ENCODE results near the gene EPB42. TPM values are rescaled to one million over a fixed set of nuclear protein-coding genes. Genes with fewer than 3 reads are reported as not detected.

Gene EPB42
- total and polyA plus RNA-seq, 11 donors: 0.08 to 1.7 (median 0.33) TPM; not detected in 7

- DNase-seq: no peak
- Histone ChIP-seq H3K4me1 (no peaks in the 10 kb centered on the region), H3K27me3 (no peaks in the 10 kb centered on the region), H3K27ac (no peak overlapping the region), H3K9me3 (no peaks in the 10 kb centered on the region), H3K4me3 (no peak overlapping the region), H3K36me3 (no peaks in the 10 kb centered on the region)
- intact Hi-C loops (cut with DNase I): no loop called here
- 71 to 80% (median 77%) methylated on average over 9 of the region's 9 CpGs for WGBS, 4 donors
- no peak for ATAC-seq
- TF ChIP-seq POLR2A (IDR thresholded peaks at IDR 0.05): no peak
- no peak for TF ChIP-seq CTCF (IDR thresholded peaks at IDR 0.05)
Observed at GRCh38 chr15:43237842-43238470, 17.1 kb upstream of the EPB42 start.

GRCh38 chr15:43235536-43235935, 14.7 kb upstream of the EPB42 start:
- H3K4me1 ChIP-seq: peaks cover 0 to 1% (median 0%) of the 10 kb centered on the region in 12 donors
- TF ChIP-seq POLR2A (IDR thresholded peaks at IDR 0.05) (no peak), CTCF (IDR thresholded peaks at IDR 0.05) (no peak)
- H3K27ac ChIP-seq: no peak overlapping the region
- no peaks in the 10 kb centered on the region for H3K9me3 ChIP-seq
- WGBS, 4 donors: 81 to 94% (median 93%) methylated on average over 3 to 6 of the region's 6 CpGs
- H3K36me3 ChIP-seq: no peaks in the 10 kb centered on the region
- intact Hi-C loops (cut with DNase I): no loop called here
- ATAC-seq: no peak
- no peak overlapping the region for H3K4me3 ChIP-seq
- no peaks in the 10 kb centered on the region for H3K27me3 ChIP-seq
- no peak for DNase-seq

- Histone ChIP-seq H3K4me1 (peaks cover 0 to 13% (median 0%) of the 10 kb centered on the region in 12 donors), H3K36me3 (no peaks in the 10 kb centered on the region), H3K9me3 (no peaks in the 10 kb centered on the region), H3K4me3 (no peak overlapping the region), H3K27me3 (no peaks in the 10 kb centered on the region), H3K27ac (no peak overlapping the region)
- intact Hi-C loops (cut with DNase I): no loop called here
- ATAC-seq (no peak), DNase-seq (no peak)
- WGBS, 4 donors: 86 to 94% (median 89%) methylated on average over 3 of the region's 3 CpGs
- TF ChIP-seq POLR2A (IDR thresholded peaks at IDR 0.05) (no peak), CTCF (IDR thresholded peaks at IDR 0.05) (no peak)
Observed at GRCh38 chr15:43232289-43232874, 11.6 kb upstream of the EPB42 start.

GRCh38 chr15:43230640-43231115, 9.9 kb upstream of the EPB42 start:
- H3K27ac ChIP-seq: no peak overlapping the region
- TF ChIP-seq CTCF (IDR thresholded peaks at IDR 0.05) (no peak), POLR2A (IDR thresholded peaks at IDR 0.05) (no peak)
- H3K4me1 ChIP-seq: peaks cover 0 to 13% (median 0%) of the 10 kb centered on the region in 12 donors
- DNase-seq (no peak), ATAC-seq (no peak)
- intact Hi-C loops (cut with DNase I): no loop called here
- 35 to 51% (median 47%) methylated on average over 2 of the region's 2 CpGs for WGBS, 4 donors
- H3K36me3 ChIP-seq: no peaks in the 10 kb centered on the region
- H3K4me3 ChIP-seq: no peak overlapping the region
- H3K27me3 ChIP-seq: no peaks in the 10 kb centered on the region
- no peaks in the 10 kb centered on the region for H3K9me3 ChIP-seq

All from heart left ventricle (tissue), 16 donors.